ENCODE measurements around the gene TMEM63B. TPM values are rescaled to one million over a fixed set of nuclear protein-coding genes. Genes with fewer than 3 reads are reported as not detected.
"Not testable (repeated sequence)": the region's sequence is repeated elsewhere in the genome, so short reads cannot be mapped to it uniquely, and the experiment has no call there.

TMEM63B gene
- polyA plus RNA-seq, 1 donor, result 34.4 TPM

DNA sequence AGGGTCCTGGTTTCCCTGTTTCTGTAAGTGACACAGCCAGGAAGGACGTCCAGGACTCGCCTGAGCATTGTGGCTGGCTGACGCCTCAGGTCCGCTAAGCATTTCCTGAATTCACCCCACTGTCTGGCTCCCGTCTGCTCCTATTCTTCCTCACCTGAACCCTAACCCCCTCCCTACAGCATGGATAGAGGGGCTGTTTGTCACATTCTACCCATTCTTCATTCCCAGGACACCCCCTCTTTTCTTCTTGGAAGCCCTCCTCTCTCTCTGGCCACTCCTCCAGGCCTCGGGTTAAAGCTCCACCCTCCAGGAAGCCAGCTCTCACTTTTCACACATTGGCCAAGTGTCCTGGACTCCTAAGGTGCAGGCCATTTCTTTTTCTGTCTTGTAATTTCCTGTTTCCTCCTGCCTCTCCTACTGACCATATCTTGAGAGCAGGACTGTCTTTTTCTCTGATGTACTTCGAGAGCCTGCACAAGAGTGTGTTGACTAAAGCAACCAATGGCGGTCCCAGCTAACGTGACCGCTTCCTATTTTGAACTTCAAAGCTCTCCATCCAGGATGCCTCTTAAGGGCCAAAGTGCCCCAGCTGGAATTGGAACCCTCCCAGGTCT, 65.2 kb downstream of the TMEM63B start:
- Histone ChIP-seq H3K27ac (ENCODE audit: low read length) (no peak overlapping the region), H3K4me1 (ENCODE audit: control insufficient read depth, insufficient read depth, low read length) (no peaks in the 10 kb centered on the region), H3K36me3 (ENCODE audit: control insufficient read depth, insufficient read depth, low read length) (no peaks in the 10 kb centered on the region), H3K9me3 (ENCODE audit: control insufficient read depth, low read depth, low read length) (no peaks in the 10 kb centered on the region), H3K4me3 (ENCODE audit: low read length) (no peak overlapping the region), H3K27me3 (ENCODE audit: control insufficient read depth, insufficient read depth, low read length) (no peaks in the 10 kb centered on the region)
- peak in 1 of 2 donors; percentile 59 for DNase-seq
- WGBS (ENCODE audit: insufficient coverage, low lambda C conversion rate), result no CpG with 5 or more reads among the region's 10 CpGs

DNA sequence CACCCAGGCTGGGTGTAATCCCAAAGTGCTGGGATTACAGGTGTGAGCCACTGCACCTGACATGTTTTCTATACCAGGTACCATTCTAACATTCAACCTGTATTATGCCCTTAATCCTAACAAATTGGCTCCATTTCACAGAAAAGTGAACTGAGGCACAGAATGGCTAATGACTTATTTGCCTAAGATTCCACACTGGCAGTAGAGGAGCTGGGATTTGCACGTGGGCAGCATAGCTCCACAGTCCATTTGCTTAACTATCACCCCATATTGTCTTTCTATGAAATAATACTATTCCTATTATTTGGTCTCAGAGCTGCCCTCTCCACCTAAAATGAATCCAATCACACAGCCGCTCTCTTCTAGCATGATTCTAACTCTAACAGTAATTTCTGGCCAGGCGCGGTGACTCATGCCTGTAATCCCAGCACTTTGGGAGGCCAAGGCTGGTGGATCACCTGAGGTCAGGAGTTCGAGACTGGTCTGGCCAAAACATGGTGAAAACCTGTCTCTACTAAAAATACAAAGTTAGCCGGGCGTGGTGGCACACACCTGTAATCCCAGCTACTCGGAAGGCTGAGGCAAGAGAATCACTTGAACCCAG, 66.1 kb downstream of the TMEM63B start:
- no peak overlapping the region for H3K27ac ChIP-seq (ENCODE audit: low read length)
- no peaks in the 10 kb centered on the region for H3K27me3 ChIP-seq (ENCODE audit: control insufficient read depth, insufficient read depth, low read length)
- 86% methylated on average over 1 of the region's 8 CpGs for WGBS (ENCODE audit: insufficient coverage, low lambda C conversion rate)
- no peak for DNase-seq
- no peak overlapping the region for H3K4me3 ChIP-seq (ENCODE audit: low read length)
- H3K4me1 ChIP-seq (ENCODE audit: control insufficient read depth, insufficient read depth, low read length), result no peaks in the 10 kb centered on the region
- H3K36me3 ChIP-seq (ENCODE audit: control insufficient read depth, insufficient read depth, low read length), result no peaks in the 10 kb centered on the region
- no peaks in the 10 kb centered on the region for H3K9me3 ChIP-seq (ENCODE audit: control insufficient read depth, low read depth, low read length)

DNA sequence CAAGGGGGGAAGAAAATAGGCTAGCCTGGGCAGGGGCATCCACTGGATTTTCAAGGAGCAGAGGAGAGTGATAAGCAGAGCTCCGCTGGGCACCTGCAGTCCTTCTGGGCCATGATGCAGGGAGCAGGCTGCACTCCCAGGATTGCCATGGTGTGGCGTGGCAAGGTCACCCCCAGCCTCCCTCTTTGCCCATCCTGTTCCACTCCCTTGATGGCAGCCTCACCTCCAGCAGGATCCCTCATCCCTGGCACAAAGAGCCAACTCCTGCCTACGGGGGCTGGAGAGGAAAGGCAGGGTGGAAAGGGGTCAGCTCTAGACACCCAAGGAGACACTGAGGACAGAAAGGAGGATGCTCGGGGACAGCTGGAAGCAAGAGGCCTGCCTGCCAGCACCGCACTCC, 67.0 kb downstream of the TMEM63B start:
- Histone ChIP-seq H3K27me3 (ENCODE audit: control insufficient read depth, insufficient read depth, low read length) (no peaks in the 10 kb centered on the region), H3K27ac (ENCODE audit: low read length) (no peak overlapping the region), H3K36me3 (ENCODE audit: control insufficient read depth, insufficient read depth, low read length) (no peaks in the 10 kb centered on the region), H3K4me3 (ENCODE audit: low read length) (no peak overlapping the region), H3K4me1 (ENCODE audit: control insufficient read depth, insufficient read depth, low read length) (no peaks in the 10 kb centered on the region), H3K9me3 (ENCODE audit: control insufficient read depth, low read depth, low read length) (no peaks in the 10 kb centered on the region)
- DNase-seq, result no peak
- WGBS (ENCODE audit: insufficient coverage, low lambda C conversion rate), result no CpG with 5 or more reads among the region's 5 CpGs

DNA sequence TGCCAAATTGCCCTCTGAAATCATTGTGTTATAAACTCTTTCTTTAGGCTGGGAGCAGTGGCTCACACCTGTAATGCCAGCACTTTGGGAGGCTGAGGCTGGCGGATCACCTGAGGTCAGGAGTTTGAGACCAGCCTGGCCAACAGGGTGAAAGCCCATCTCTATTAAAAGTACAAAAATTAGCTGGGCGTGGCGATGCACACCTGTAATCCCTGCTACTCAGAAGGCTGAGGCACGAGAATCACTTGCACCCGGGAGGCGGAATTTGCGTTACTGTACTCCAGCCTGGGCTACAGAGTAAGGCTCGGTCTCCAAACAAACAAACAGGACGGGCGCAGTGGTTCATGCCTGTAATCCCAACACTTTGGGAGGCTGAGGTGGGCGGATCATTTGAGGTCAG, 69.0 kb downstream of the TMEM63B start:
- H3K27ac ChIP-seq (ENCODE audit: low read length); H3K4me1 ChIP-seq (ENCODE audit: control insufficient read depth, insufficient read depth, low read length); DNase-seq; H3K36me3 ChIP-seq (ENCODE audit: control insufficient read depth, insufficient read depth, low read length); H3K4me3 ChIP-seq (ENCODE audit: low read length); H3K9me3 ChIP-seq (ENCODE audit: control insufficient read depth, low read depth, low read length); H3K27me3 ChIP-seq (ENCODE audit: control insufficient read depth, insufficient read depth, low read length): not testable (repeated sequence)
- WGBS (ENCODE audit: insufficient coverage, low lambda C conversion rate), result 80% methylated on average over 1 of the region's 11 CpGs

DNA sequence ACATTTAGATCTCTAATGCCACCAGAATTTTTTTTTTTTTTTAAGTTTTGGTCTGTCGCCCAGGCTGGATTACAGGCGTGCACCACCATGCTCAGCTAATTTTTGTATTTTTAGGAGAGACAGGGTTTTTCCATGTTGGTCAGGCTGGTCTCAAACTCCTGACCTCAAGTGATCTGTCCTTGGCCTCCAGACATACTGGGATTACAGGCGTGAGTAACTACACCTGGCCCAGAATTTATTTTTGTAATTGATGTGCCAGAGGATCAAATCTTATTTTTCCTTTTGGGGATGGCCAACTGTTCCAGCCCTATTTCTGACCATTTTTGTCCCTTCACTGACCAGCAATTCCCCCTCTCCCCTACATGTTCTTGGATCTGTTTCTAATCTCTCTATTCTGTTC, 71.3 kb downstream of the TMEM63B start:
- no CpG with 5 or more reads among the region's 3 CpGs for WGBS (ENCODE audit: insufficient coverage, low lambda C conversion rate)
- H3K4me3 ChIP-seq (ENCODE audit: low read length), result no peak overlapping the region
- DNase-seq, result no peak

DNA sequence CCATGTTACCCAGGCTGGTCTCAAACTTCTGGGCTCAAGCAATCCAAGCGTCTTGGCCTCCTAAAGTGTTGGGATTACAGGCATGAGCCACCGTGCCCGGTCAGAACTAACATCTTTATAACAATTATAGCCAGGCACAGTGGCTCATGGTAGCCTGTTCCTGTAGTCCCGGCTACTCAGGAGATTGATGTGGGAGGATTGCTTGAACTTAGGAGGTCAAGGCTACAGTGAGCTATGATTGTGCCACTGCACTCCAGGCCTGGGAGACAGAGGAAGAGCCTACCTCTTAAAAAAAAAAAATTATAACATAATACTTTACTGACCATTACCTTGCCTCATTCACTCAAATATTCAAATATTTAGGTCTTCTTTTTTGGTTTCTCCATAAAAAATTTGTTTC, 72.5 kb downstream of the TMEM63B start:
- DNase-seq, result no peak
- no CpG with 5 or more reads among the region's 4 CpGs for WGBS (ENCODE audit: insufficient coverage, low lambda C conversion rate)
- no peaks in the 10 kb centered on the region for H3K9me3 ChIP-seq (ENCODE audit: control insufficient read depth, low read depth, low read length)
- peaks cover 20% of the 10 kb centered on the region for H3K4me1 ChIP-seq (ENCODE audit: control insufficient read depth, insufficient read depth, low read length)
- no peak overlapping the region for H3K4me3 ChIP-seq (ENCODE audit: low read length)
- H3K36me3 ChIP-seq (ENCODE audit: control insufficient read depth, insufficient read depth, low read length), result no peaks in the 10 kb centered on the region
- H3K27me3 ChIP-seq (ENCODE audit: control insufficient read depth, insufficient read depth, low read length), result no peaks in the 10 kb centered on the region
- H3K27ac ChIP-seq (ENCODE audit: low read length), result no peak overlapping the region

More for the DNA sequence above, 71.3 kb downstream of the TMEM63B start:
- Histone ChIP-seq H3K4me1 (ENCODE audit: control insufficient read depth, insufficient read depth, low read length) (peaks cover 20% of the 10 kb centered on the region), H3K36me3 (ENCODE audit: control insufficient read depth, insufficient read depth, low read length) (no peaks in the 10 kb centered on the region), H3K27me3 (ENCODE audit: control insufficient read depth, insufficient read depth, low read length) (no peaks in the 10 kb centered on the region), H3K27ac (ENCODE audit: low read length) (no peak overlapping the region), H3K9me3 (ENCODE audit: control insufficient read depth, low read depth, low read length) (no peaks in the 10 kb centered on the region)

DNA sequence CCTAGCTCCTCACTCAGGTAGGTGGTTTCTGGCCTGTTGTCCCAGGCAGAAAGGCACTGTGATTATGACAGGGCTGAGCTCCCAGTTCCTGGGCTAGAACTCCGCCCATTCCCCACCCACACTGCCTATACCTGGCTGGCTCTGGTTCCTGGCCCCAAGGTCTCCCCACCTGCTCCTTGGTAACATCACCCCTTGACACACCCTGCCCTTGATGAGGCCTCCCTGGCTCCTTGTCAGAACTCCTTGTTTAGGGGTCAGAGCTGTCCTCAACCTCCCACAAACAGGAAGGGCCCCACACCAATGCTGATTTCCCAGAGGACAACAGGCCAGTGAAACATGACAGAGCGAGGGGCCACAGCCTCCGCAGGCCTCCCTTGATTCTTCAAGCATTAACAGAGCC, 73.8 kb downstream of the TMEM63B start:
- no peaks in the 10 kb centered on the region for H3K36me3 ChIP-seq (ENCODE audit: control insufficient read depth, insufficient read depth, low read length)
- H3K4me3 ChIP-seq (ENCODE audit: low read length), result no peak overlapping the region
- peak overlapping the region; percentile 34 for H3K27ac ChIP-seq (ENCODE audit: low read length)
- no CpG with 5 or more reads among the region's 3 CpGs for WGBS (ENCODE audit: insufficient coverage, low lambda C conversion rate)
- H3K27me3 ChIP-seq (ENCODE audit: control insufficient read depth, insufficient read depth, low read length), result no peaks in the 10 kb centered on the region
- H3K4me1 ChIP-seq (ENCODE audit: control insufficient read depth, insufficient read depth, low read length), result peaks cover 20% of the 10 kb centered on the region
- no peaks in the 10 kb centered on the region for H3K9me3 ChIP-seq (ENCODE audit: control insufficient read depth, low read depth, low read length)
- peak; percentile 79 to 91 for DNase-seq

DNA sequence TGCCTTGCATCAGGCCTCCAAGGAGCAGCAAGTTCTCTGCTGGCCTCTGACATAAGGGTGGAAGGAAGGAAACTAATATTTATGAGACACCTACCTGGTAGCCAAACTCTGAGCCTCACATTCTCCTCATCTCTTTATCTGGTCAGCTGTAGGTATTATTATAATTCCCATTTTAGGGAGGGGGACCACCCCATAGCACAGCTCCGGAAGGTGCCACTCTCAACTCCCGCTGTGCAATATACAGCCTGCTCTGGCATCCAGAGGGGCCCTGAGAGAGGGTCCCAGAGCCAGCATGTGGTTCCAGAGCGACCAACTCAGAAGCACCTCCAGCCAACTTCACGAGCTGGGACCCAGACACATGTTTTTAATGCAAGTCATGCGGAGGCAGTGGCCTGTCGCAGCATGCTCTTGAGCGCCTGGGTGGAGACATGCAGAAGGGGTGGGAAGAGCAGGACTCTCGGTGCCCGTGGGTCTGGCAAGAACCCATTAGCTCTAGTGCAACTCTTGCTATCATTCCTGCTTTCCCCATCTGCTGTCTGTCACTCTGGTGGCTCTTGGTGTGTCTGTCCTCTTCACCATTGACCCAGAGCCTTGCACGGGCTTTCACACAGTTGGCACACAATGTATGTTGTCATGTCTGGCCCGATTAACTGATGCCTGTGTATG, 74.4 kb downstream of the TMEM63B start:
- no CpG with 5 or more reads among the region's 11 CpGs for WGBS (ENCODE audit: insufficient coverage, low lambda C conversion rate)
- Histone ChIP-seq H3K27ac (ENCODE audit: low read length) (no peak overlapping the region), H3K27me3 (ENCODE audit: control insufficient read depth, insufficient read depth, low read length) (no peaks in the 10 kb centered on the region), H3K36me3 (ENCODE audit: control insufficient read depth, insufficient read depth, low read length) (no peaks in the 10 kb centered on the region), H3K9me3 (ENCODE audit: control insufficient read depth, low read depth, low read length) (no peaks in the 10 kb centered on the region), H3K4me3 (ENCODE audit: low read length) (no peak overlapping the region), H3K4me1 (ENCODE audit: control insufficient read depth, insufficient read depth, low read length) (peaks cover 20% of the 10 kb centered on the region)
- DNase-seq, result no peak

DNA sequence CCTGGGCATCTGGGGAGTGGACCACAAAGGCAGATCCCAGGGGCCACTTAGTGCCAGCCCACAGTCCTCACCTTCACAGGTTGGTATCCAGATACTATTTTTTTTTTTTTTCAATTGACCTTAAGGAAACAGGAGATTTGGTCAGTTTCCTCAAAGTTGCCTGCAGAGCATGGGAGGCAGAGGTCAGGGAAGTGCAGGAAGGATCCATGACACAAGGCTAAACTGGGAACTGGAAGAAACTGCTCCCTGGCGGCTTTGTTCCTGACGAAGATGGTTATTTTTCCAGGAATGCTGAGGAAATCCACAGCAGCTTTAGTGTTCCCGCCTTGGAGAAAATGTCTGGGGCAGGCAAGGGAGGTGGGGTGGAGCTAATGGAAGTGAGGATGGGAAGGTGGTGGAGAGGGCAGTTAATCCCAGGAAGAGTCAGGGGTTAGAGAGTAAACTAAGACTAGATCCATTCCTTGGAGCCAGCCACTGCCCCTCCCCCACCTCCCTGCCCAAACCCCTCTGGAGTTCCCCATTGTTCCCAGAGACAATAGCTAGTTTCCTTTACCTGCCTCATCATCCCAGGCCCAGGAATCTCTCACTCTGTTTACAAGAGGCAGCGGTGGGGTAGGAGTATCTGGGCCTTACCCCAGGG, 75.1 kb downstream of the TMEM63B start:
- H3K4me1 ChIP-seq (ENCODE audit: control insufficient read depth, insufficient read depth, low read length), result peaks cover 20% of the 10 kb centered on the region
- WGBS (ENCODE audit: insufficient coverage, low lambda C conversion rate), result no CpG with 5 or more reads among the region's 4 CpGs
- no peak for DNase-seq
- no peak overlapping the region for H3K27ac ChIP-seq (ENCODE audit: low read length)
- H3K9me3 ChIP-seq (ENCODE audit: control insufficient read depth, low read depth, low read length), result no peaks in the 10 kb centered on the region
- H3K4me3 ChIP-seq (ENCODE audit: low read length), result no peak overlapping the region
- H3K27me3 ChIP-seq (ENCODE audit: control insufficient read depth, insufficient read depth, low read length), result no peaks in the 10 kb centered on the region
- H3K36me3 ChIP-seq (ENCODE audit: control insufficient read depth, insufficient read depth, low read length), result no peaks in the 10 kb centered on the region

DNA sequence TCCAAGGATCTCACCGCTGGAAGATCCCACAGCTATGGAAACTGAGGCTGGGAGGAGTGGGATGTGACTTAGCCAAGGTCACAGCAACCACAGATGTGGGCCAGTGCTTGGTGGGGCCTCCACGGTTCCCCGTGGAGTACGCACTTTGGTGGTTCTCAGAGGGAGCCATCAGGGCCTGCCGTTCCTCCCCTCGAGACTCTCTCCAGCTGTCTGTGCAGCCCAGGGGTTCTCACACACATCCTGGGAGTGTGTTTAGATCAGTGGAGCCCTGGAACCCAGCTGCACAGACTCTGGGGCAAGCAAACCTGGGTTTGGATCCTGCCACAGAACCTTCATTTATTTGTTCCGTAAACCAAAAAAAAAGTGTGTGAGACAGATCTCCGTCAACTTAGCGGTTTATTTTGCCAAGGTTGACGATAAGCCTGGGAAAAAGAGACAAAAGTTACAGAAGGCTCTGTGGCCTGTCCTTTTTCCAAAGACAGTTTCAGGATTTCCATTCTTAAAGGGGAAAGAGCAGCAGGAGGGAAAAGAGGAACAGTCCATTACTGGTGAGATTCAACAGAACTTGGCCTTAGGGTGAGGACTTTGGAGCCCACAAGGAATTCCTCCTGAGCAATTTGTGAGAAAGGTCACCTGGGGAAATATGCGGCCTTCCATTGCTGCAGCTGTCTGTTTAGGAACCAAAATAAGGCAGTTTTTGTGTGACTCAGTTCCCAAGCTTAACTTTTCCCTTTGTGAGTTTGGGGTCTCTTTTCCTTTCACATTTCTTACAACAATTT, 75.8 kb downstream of the TMEM63B start:
- WGBS (ENCODE audit: insufficient coverage, low lambda C conversion rate), result no CpG with 5 or more reads among the region's 11 CpGs
- peak; percentile 46 to 70 for DNase-seq
- Histone ChIP-seq H3K4me1 (ENCODE audit: control insufficient read depth, insufficient read depth, low read length) (peaks cover 20% of the 10 kb centered on the region), H3K27me3 (ENCODE audit: control insufficient read depth, insufficient read depth, low read length) (no peaks in the 10 kb centered on the region), H3K36me3 (ENCODE audit: control insufficient read depth, insufficient read depth, low read length) (no peaks in the 10 kb centered on the region), H3K4me3 (ENCODE audit: low read length) (no peak overlapping the region), H3K9me3 (ENCODE audit: control insufficient read depth, low read depth, low read length) (no peaks in the 10 kb centered on the region), H3K27ac (ENCODE audit: low read length) (no peak overlapping the region)

Measured in large intestine (tissue), 3 donors.